Uterus (tissue), 2 donors: Measurements from ENCODE around the gene POLR3E.

Experiments used
- POLR2A ChIP-seq, 2 donors: fragments of 450-650 bp; IDR thresholded peaks; one replicate each; pipeline ENCODE4 v1.6.1; 2016; ENCODE audit warnings: antibody characterized with exemption in 2 of 2, mild to moderate bottlenecking in 1 of 2, moderate library complexity in 1 of 2
- TF ChIP-seq, protein P1 (sequence below), 4 experiments: fragments of 200-600 bp in 2 of 4; fragments of 450-650 bp in 2 of 4; sonication (generic) in 2 of 4; IDR thresholded peaks; one replicate each; pipeline ENCODE4 v1.5.1; 2016 to 2019; ENCODE audit warnings: antibody characterized with exemption in 4 of 4, mild to moderate bottlenecking in 2 of 4, moderate library complexity in 1 of 4

- TF ChIP-seq, protein P1, sequence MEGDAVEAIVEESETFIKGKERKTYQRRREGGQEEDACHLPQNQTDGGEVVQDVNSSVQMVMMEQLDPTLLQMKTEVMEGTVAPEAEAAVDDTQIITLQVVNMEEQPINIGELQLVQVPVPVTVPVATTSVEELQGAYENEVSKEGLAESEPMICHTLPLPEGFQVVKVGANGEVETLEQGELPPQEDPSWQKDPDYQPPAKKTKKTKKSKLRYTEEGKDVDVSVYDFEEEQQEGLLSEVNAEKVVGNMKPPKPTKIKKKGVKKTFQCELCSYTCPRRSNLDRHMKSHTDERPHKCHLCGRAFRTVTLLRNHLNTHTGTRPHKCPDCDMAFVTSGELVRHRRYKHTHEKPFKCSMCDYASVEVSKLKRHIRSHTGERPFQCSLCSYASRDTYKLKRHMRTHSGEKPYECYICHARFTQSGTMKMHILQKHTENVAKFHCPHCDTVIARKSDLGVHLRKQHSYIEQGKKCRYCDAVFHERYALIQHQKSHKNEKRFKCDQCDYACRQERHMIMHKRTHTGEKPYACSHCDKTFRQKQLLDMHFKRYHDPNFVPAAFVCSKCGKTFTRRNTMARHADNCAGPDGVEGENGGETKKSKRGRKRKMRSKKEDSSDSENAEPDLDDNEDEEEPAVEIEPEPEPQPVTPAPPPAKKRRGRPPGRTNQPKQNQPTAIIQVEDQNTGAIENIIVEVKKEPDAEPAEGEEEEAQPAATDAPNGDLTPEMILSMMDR (IDR thresholded peaks at IDR 0.05), result no peak
- TF ChIP-seq POLR2A (IDR thresholded peaks at IDR 0.05), result no peak
Observed at GRCh38 chr16:22252317-22252716, 44.9 kb upstream of the POLR3E start.
